DND-41 (cell line): ENCODE results near the gene TBXAS1.

Experiments
- ATAC-seq: fragments of 200-7000 bp; cut with Tn5 transposase; 3 replicates; pipeline ENCODE4 v1.9.1; 2021; ENCODE audit warnings: low read depth; ENCODE audit not compliant: insufficient read depth
- DNase-seq: peaks from one replicate; pipeline ENCODE4 v3.0.0-alpha.2; 2020
- H2AFZ ChIP-seq: 2 replicates; pipeline ENCODE4 v1.6.0; 2012; ENCODE audit warnings: low read depth, low read length
- H3K27ac ChIP-seq: 2 replicates; pipeline ENCODE4 v1.5.1; 2012; ENCODE audit warnings: low read length, inconsistent platforms
- H3K27me3 ChIP-seq: fragments of 200-600 bp; sonication (generic); 2 replicates; pipeline ENCODE4 v1.6.0; 2012; ENCODE audit warnings: low read length, mild to moderate bottlenecking, inconsistent platforms; ENCODE audit not compliant: insufficient read depth, poor library complexity
- H3K36me3 ChIP-seq: 2 replicates; pipeline ENCODE4 v1.5.1; 2012; ENCODE audit warnings: low read length, inconsistent platforms; ENCODE audit not compliant: insufficient read depth
- H3K4me1 ChIP-seq: 2 replicates; pipeline ENCODE4 v1.5.1; 2012; ENCODE audit warnings: mild to moderate bottlenecking, low read length; ENCODE audit not compliant: insufficient read depth
- H3K4me2 ChIP-seq: 2 replicates; pipeline ENCODE4 v1.6.0; 2012; ENCODE audit warnings: mild to moderate bottlenecking, moderate library complexity, low read length, inconsistent platforms; ENCODE audit not compliant: insufficient read depth
- H3K4me3 ChIP-seq, 2 experiments: fragments of 200-600 bp in 1 of 2; shearing (Covaris generic) in 1 of 2; 2 replicates each; pipeline ENCODE4 v1.5.1; 2012 to 2016; ENCODE audit warnings: inconsistent platforms in 2 of 2, low read length in 2 of 2, mild to moderate bottlenecking in 2 of 2, low read depth in 1 of 2, moderate library complexity in 1 of 2
- H3K79me2 ChIP-seq: 2 replicates; pipeline ENCODE4 v1.6.0; 2012; ENCODE audit warnings: low read length, inconsistent platforms; ENCODE audit not compliant: insufficient read depth
- H3K9ac ChIP-seq: 2 replicates; pipeline ENCODE4 v1.6.0; 2012; ENCODE audit warnings: low read depth, mild to moderate bottlenecking, inconsistent platforms, low read length, moderate library complexity
- H3K9me3 ChIP-seq: 2 replicates; pipeline ENCODE4 v1.5.1; 2012; ENCODE audit warnings: low read length, moderate library complexity, mild to moderate bottlenecking, inconsistent platforms; ENCODE audit not compliant: insufficient read depth, severe bottlenecking
- H4K20me1 ChIP-seq: 2 replicates; pipeline ENCODE4 v1.6.0; 2012; ENCODE audit warnings: low read length; ENCODE audit not compliant: insufficient read depth
- CTCF ChIP-seq: IDR thresholded peaks from 2 replicates; pipeline ENCODE4 v1.5.1; 2012; ENCODE audit warnings: borderline replicate concordance, low read length, moderate library complexity, mild to moderate bottlenecking; ENCODE audit not compliant: poor library complexity, severe bottlenecking; ENCODE audit errors: extremely low read depth
- EZH2 ChIP-seq: IDR thresholded peaks from 3 replicates; pipeline ENCODE4 v1.6.1; 2012; ENCODE audit warnings: borderline replicate concordance, low read depth, mild to moderate bottlenecking, moderate library complexity, low read length, inconsistent platforms; ENCODE audit not compliant: severe bottlenecking

The TBXAS1 gene

DNA sequence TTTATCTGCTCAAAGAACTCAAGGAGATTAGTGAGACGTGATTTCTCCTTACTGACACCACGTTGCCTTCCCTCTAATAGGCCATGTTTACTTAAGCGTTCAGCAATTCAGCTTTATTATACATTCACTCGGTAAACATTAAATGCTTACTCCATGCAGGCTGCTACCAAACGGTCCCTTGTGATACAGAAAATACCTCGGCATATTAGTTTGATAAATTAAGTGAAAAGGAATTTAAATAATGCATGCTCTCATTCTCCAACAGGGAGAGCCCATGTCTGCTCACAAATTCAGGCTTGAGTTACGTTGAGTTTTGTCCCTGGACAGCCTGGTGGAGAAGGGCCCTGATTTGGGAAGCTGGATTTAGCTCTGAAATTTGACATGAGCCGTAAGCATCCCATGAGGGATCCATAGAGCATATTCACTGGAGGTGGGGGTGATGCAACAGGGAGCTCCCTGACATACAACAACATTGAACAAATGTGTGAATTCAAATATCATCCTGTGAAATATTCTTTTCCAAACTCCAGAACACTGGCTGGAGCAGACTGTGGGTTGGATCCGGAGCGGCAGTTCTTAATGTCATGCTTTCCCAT is 86.3 kb downstream of the TBXAS1 start:
- Histone ChIP-seq H3K9ac (no peak overlapping the region), H3K27ac (no peak overlapping the region), H3K4me3 (no peak overlapping the region)

DNA sequence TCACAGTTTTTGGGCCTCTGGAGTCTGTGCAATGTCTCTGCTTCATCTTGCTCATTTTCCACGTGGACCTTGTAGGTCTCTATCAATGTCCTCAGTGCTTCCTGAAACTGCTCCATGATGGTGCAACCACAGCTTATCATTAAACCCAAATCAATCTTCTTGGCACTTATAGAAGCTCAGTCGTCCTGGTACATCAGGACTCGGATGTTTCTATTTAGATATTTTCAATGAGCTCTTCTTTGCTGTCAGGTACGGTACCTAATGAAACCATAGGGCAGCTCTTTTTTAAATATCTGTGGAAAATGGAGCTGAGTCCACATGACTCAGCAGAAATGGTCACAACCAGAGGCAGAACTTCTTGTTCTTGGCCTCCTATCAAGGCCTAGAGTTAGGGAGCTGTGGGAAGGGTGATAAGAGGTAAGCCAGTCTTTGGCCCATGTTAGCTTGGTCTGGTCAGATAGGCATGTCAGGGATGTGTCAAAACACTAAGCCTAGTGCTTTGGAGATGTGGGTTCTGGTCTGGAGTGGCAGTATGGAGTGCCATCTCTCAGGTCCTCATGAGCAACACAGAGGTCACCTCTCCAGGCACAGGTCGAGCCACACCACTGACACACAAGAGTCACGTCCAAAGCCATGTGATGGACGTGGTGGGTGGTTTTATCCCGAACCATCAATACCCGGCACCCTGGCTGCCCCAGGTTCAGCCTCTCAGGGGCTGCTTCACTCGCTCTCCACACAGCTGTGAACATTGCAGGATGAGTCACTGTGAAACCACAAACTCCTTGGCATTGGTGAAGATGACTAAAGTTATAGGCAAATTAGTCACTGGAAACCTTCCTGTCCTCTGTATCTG is 87.0 kb downstream of the TBXAS1 start:
- H3K4me3 ChIP-seq, result no peak overlapping the region

More for the DNA sequence above, 86.3 kb downstream of the TBXAS1 start:
- Histone ChIP-seq H3K4me1 (peaks cover 17% of the 10 kb centered on the region), H3K79me2 (no peaks in the 10 kb centered on the region), H3K36me3 (no peaks in the 10 kb centered on the region), H3K4me2 (no peak overlapping the region), H3K9me3 (no peaks in the 10 kb centered on the region), H4K20me1 (no peaks in the 10 kb centered on the region), H3K27me3 (no peaks in the 10 kb centered on the region), H2AFZ (no peak overlapping the region)
- TF ChIP-seq CTCF (no peak), EZH2 (no peak)
- no peak for DNase-seq
- no peak for ATAC-seq

DNA sequence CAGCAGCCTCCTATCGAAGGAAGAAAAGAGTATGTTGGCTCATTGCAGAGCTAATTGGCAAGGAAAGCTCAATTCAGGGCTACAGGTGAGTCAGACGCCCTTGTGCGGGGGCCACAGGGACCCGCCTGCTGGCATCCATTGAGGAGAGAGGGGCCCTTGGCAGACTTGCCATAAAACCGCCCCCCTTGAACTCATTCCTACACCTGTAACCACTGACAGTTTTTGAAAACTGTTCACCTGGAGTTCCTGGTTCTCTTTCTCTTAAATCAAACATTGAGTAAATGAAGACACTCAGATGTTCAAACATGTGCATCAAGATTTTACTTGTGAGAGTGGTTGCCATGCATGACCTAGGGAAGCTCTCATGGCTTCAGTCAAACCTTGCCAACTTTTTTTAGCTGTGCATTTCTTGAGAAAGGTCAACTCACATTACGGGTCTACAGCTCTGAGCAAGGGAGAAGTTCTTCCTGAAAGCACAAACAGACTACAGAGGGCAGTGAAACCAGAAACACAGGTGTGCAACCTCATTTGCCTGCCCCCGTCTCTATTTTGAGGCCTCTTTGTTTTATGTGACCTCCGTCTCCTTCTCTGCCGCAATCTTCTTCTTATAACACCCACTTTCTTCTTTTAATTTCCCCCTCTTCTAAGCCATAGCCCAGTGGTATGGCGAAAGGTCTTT is 87.8 kb downstream of the TBXAS1 start:
- H3K27me3 ChIP-seq, result no peaks in the 10 kb centered on the region
- peaks cover 17% of the 10 kb centered on the region for H3K4me1 ChIP-seq
- H3K36me3 ChIP-seq, result no peaks in the 10 kb centered on the region
- 0 out of 2 replicates have a peak overlapping the region, but pooled peaks have one; percentile 23 for H3K27ac ChIP-seq
- no peak overlapping the region for H3K4me2 ChIP-seq
- DNase-seq, result no peak
- TF ChIP-seq EZH2 (no peak), CTCF (no peak)
- ATAC-seq, result peak; percentile 7; the same call in 2 of the 3 replicates
- no peak overlapping the region for H3K9ac ChIP-seq
- no peaks in the 10 kb centered on the region for H3K79me2 ChIP-seq
- no peak overlapping the region for H2AFZ ChIP-seq
- no peaks in the 10 kb centered on the region for H4K20me1 ChIP-seq
- no peaks in the 10 kb centered on the region for H3K9me3 ChIP-seq
- H3K4me3 ChIP-seq, result no peak overlapping the region

More for the DNA sequence above, 87.0 kb downstream of the TBXAS1 start:
- peaks cover 17% of the 10 kb centered on the region for H3K4me1 ChIP-seq
- H4K20me1 ChIP-seq, result no peaks in the 10 kb centered on the region
- H3K9me3 ChIP-seq, result no peaks in the 10 kb centered on the region
- H2AFZ ChIP-seq, result no peak overlapping the region
- H3K36me3 ChIP-seq, result no peaks in the 10 kb centered on the region
- no peaks in the 10 kb centered on the region for H3K79me2 ChIP-seq
- H3K4me2 ChIP-seq, result no peak overlapping the region
- no peak for TF ChIP-seq EZH2
- no peak for TF ChIP-seq CTCF
- DNase-seq (peak; percentile 72), ATAC-seq (peak; percentile 98)
- H3K9ac ChIP-seq, result no peak overlapping the region
- no peak overlapping the region for H3K27ac ChIP-seq
- no peaks in the 10 kb centered on the region for H3K27me3 ChIP-seq
